Gastrocnemius medialis (tissue), 4 donors: Measurements from ENCODE around the gene TRIM23. TPM values are rescaled to one million over a fixed set of nuclear protein-coding genes. Genes with fewer than 3 reads are reported as not detected.

Experiments used
- ATAC-seq, 2 donors: fragments of 150-250 bp; one replicate each; pipeline ENCODE4 v1.9.1; 2016
- DNase-seq, 2 donors: peaks; one replicate each; pipeline ENCODE4 v3.0.0-alpha.2; 2019
- H3K27ac ChIP-seq, 4 donors: fragments of 200-600 bp; sonication (generic); 1 replicate in 1 of 4; 2 replicates in 3 of 4; pipeline ENCODE4 v1.5.1; 2016 to 2018; ENCODE audit warnings: mild to moderate bottlenecking in 2 of 4, moderate library complexity in 1 of 4
- H3K27me3 ChIP-seq, 3 donors: fragments of 200-600 bp; sonication (generic) in 2 of 3; 1 replicate in 1 of 3; 2 replicates in 2 of 3; pipeline versions ENCODE4 v1.5.1 to v1.6.0; 2016 to 2019; ENCODE audit warnings: mild to moderate bottlenecking in 1 of 3, moderate library complexity in 1 of 3
- H3K36me3 ChIP-seq, 2 donors: fragments of 200-600 bp; sonication (generic) in 1 of 2; one replicate each; pipeline ENCODE4 v1.5.1; 2017 to 2018
- H3K4me1 ChIP-seq, 2 donors: fragments of 200-600 bp; sonication (generic) in 1 of 2; one replicate each; pipeline ENCODE4 v1.5.1; 2016 to 2017; ENCODE audit warnings: mild to moderate bottlenecking in 2 of 2
- H3K4me3 ChIP-seq, 4 donors: fragments of 200-600 bp; sonication (generic) in 3 of 4; 1 replicate in 1 of 4; 2 replicates in 3 of 4; pipeline ENCODE4 v1.5.1; 2016 to 2019; ENCODE audit warnings: mild to moderate bottlenecking in 2 of 4
- H3K9me3 ChIP-seq, 3 donors: fragments of 200-600 bp; sonication (generic) in 2 of 3; 1 replicate in 1 of 3; 2 replicates in 2 of 3; pipeline ENCODE4 v1.5.1; 2016 to 2019
- CTCF ChIP-seq, 5 experiments: fragments of 450-650 bp in 3 of 5; fragments of 200-600 bp in 2 of 5; sonication (generic) in 2 of 5; IDR thresholded peaks in 4 of 5; conservative IDR thresholded peaks in 1 of 5; 1 replicate in 4 of 5; 2 replicates in 1 of 5; pipeline ENCODE4 v1.5.1; 2016 to 2019; ENCODE audit warnings: antibody characterized with exemption in 5 of 5, mild to moderate bottlenecking in 3 of 5, moderate library complexity in 3 of 5
- POLR2A ChIP-seq, 2 donors: fragments of 450-650 bp; IDR thresholded peaks; one replicate each; pipeline ENCODE4 v1.6.1; 2017; ENCODE audit warnings: antibody characterized with exemption in 2 of 2, mild to moderate bottlenecking in 2 of 2, moderate library complexity in 2 of 2
- in situ Hi-C, 4 donors: fragments of 200-750 bp; cut with MboI; loops; one replicate each; pipeline versions ENCODE4 v1.15.0 to v1.8.0; 2017; ENCODE audit warnings: low sequenced_read_pairs in 4 of 4
- intact Hi-C: fragments of 100-400 bp; cut with DNase I; formaldehyde crosslinking; loops from one replicate; pipeline ENCODE4 v1.15.1; 2023; ENCODE audit warnings: low total_unique reads
- total RNA-seq, 4 donors: library from RNA; depleted of rRNA; stranded (reverse); fragments of >200 nt; gene quantifications; one replicate each; pipeline versions ENCODE4 v1.1.0 to v1.2.3, GENCODE V29; 2016

TRIM23 gene
- total RNA-seq, 4 donors from 2014 or later, result 17.0 to 26.1 (median 22.1) TPM

GRCh38 chr5:65577141-65577540, 47.0 kb downstream of the TRIM23 start:
- ATAC-seq (no peak), DNase-seq (no peak)
- no peaks in the 10 kb centered on the region for H3K4me1 ChIP-seq
- H3K4me3 ChIP-seq, result no peak overlapping the region
- intact Hi-C loops (no loop called here), in situ Hi-C loops (no loop called here)
- no peaks in the 10 kb centered on the region for H3K9me3 ChIP-seq
- H3K27me3 ChIP-seq, result no peaks in the 10 kb centered on the region
- H3K27ac ChIP-seq, result no peak overlapping the region
- TF ChIP-seq POLR2A (IDR thresholded peaks at IDR 0.05), result no peak
- no peak for TF ChIP-seq CTCF (IDR thresholded peaks at IDR 0.05 in 4 of 5, conservative IDR thresholded peaks at IDR 0.05 in 1 of 5)
- H3K36me3 ChIP-seq, result peaks cover 0 to 41% of the 10 kb centered on the region in 2 donors

DNA sequence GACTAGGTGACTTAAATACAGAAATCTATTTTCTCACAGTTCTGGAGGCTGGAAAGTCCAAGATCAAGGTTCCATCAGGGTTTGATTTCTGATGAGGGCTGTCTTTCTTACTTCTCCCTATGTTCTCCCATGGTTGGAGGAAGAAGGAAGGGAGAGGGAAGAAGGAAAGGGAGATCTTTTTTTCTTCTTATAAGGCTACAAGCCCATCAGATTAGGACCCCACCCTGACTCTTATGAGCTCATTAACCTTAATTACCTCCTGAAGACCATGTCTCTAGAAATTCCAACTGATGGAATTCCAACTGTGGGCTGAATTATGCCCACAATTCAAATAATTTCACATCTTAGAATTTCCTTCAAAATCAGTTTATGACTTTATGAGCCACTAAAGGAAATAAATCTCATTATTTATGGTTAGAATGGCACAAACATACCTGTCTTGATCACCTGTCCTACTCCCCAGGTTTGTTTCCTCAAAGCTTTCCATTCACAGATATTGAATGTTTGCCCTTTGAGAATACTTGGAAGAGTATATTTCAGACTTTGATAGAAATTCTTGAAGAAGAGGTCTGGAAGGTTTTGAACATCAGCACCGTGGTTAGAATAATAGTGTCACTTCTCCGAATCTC, 53.4 kb downstream of the TRIM23 start:
- H3K4me1 ChIP-seq, result peaks cover 0 to 6% of the 10 kb centered on the region in 2 donors
- H3K36me3 ChIP-seq, result peaks cover 0 to 20% of the 10 kb centered on the region in 2 donors
- no peak for DNase-seq
- no peak overlapping the region for H3K4me3 ChIP-seq
- no peaks in the 10 kb centered on the region for H3K27me3 ChIP-seq
- ATAC-seq, result no peak
- H3K27ac ChIP-seq, result no peak overlapping the region
- H3K9me3 ChIP-seq, result no peaks in the 10 kb centered on the region
- no peak for TF ChIP-seq POLR2A (IDR thresholded peaks at IDR 0.05)
- no peak for TF ChIP-seq CTCF (IDR thresholded peaks at IDR 0.05 in 4 of 5, conservative IDR thresholded peaks at IDR 0.05 in 1 of 5)
- in situ Hi-C loops, result no loop called here
- intact Hi-C loops, result no loop called here

GRCh38 chr5:65566505-65566904, 57.6 kb downstream of the TRIM23 start:
- H3K36me3 ChIP-seq, result peaks cover 0 to 20% of the 10 kb centered on the region in 2 donors

GRCh38 chr5:65563777-65564176, 60.4 kb downstream of the TRIM23 start:
- H3K36me3 ChIP-seq, result peaks cover 0 to 7% of the 10 kb centered on the region in 2 donors
- TF ChIP-seq POLR2A (IDR thresholded peaks at IDR 0.05) (no peak), CTCF (IDR thresholded peaks at IDR 0.05 in 4 of 5, conservative IDR thresholded peaks at IDR 0.05 in 1 of 5) (no peak)
- no peaks in the 10 kb centered on the region for H3K27me3 ChIP-seq
- intact Hi-C loops, result loop anchor here (1.0 to 2.0 kb wide), 4 partner anchors 61 to 795 kb away; partner anchors contain the start of genes CWC27, SREK1IP1 and TRIM23
- no peak for ATAC-seq
- no peak for DNase-seq
- in situ Hi-C loops, result no loop called here
- H3K4me1 ChIP-seq, result peaks cover 22 to 24% of the 10 kb centered on the region in 2 donors
- H3K4me3 ChIP-seq, result peak overlapping the region; percentile 65 to 90 (median 80)
- no peaks in the 10 kb centered on the region for H3K9me3 ChIP-seq
- peak overlapping the region; percentile 76 to 85 (median 82) for H3K27ac ChIP-seq

More at GRCh38 chr5:65566505-65566904, 57.6 kb downstream of the TRIM23 start:
- ATAC-seq (no peak), DNase-seq (no peak)
- TF ChIP-seq CTCF (IDR thresholded peaks at IDR 0.05 in 4 of 5, conservative IDR thresholded peaks at IDR 0.05 in 1 of 5), result no peak
- no peak for TF ChIP-seq POLR2A (IDR thresholded peaks at IDR 0.05)
- in situ Hi-C loops (no loop called here), intact Hi-C loops (no loop called here)
- Histone ChIP-seq H3K4me1 (peaks cover 22 to 24% of the 10 kb centered on the region in 2 donors), H3K9me3 (no peaks in the 10 kb centered on the region), H3K4me3 (no peak overlapping the region), H3K27ac (no peak overlapping the region), H3K27me3 (no peaks in the 10 kb centered on the region)
